Keratinocyte (primary cell): Measurements from ENCODE around the gene COQ4.

Source experiments
- CTCF ChIP-seq, 3 experiments: IDR thresholded peaks in 1 of 3; conservative IDR thresholded peaks in 1 of 3; optimal IDR thresholded peaks in 1 of 3; 2 replicates in 2 of 3; 3 replicates in 1 of 3; pipeline versions ENCODE3 to v1.5.1; 2011; ENCODE audit warnings: low read length in 3 of 3, mild to moderate bottlenecking in 3 of 3, moderate library complexity in 2 of 3, control low read depth in 1 of 3, inconsistent platforms in 1 of 3; ENCODE audit not compliant: insufficient read depth in 2 of 3; ENCODE audit errors: extremely low read depth in 1 of 3
- EZH2 ChIP-seq: IDR thresholded peaks from one replicate; pipeline ENCODE4 v1.6.1; 2012; ENCODE audit warnings: inconsistent platforms, mild to moderate bottlenecking, low read length, moderate library complexity

GRCh38 chr9:128280084-128280622 lies 42.5 kb upstream of the COQ4 start:
- no peak for TF ChIP-seq CTCF (optimal IDR thresholded peaks at IDR 0.05 in 1 of 3, IDR thresholded peaks at IDR 0.05 in 1 of 3, conservative IDR thresholded peaks at IDR 0.05 in 1 of 3; ENCODE audit: extremely low read depth in 1 of 3, insufficient read depth in 2 of 3, low read length in 3 of 3)
- TF ChIP-seq EZH2 = no peak
